Measurements from ENCODE around the gene TMEM151B.

- TF ChIP-seq ZNF274 (IDR thresholded peaks at IDR 0.05; ENCODE audit: low read depth, low read length) (no peak), SUZ12 (IDR thresholded peaks at IDR 0.05; ENCODE audit: extremely low read depth, insufficient read depth, insufficient read length) (no peak)
Observed at GRCh38 chr6:44315951-44316350, 45.7 kb downstream of the TMEM151B start.
